ENCODE results near the gene GPR146. TPM values are rescaled to one million over a fixed set of nuclear protein-coding genes. Genes with fewer than 3 reads are reported as not detected.

GPR146 gene
- total RNA-seq, 1 donor from 2014 or later, result 1.7 TPM

DNA sequence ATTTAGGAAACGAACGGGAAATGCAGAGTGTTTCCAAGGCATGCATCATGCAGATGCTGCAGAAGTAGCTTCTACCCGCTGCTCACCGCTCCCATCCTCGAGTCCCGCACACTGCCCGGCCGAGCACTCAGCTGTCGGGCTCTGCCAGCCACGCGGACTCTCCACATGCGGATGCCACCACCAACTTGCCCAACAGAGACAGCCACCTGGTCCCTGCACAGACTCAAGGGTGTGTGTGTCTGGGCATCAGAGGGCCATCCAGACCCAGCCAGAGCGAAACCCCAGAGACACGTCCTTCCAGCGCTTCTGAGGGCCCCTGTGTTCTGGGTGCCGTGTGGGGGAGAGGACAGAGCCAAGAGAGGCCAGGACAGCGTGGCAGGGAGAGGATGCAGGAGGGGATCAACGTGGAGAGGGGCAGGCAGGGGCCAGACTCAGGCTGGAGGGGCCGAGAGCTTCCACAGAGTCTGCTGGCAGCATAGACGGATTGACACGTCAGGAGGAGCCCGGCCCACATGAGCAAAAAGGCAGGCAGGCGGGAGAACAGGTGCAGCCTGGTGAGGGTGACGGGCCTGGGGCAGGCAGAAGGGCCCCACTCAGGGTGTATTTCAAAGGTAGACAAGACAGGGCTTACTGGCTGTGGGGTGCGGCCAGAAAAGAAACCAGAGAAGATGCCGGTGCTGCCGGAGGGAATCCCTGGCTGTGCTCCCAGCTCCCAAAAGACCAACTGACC is 61.9 kb downstream of the GPR146 start:
- Histone ChIP-seq H4K20me1 (ENCODE audit: insufficient read depth, low read length) (peaks cover 74% of the 10 kb centered on the region), H2AFZ (ENCODE audit: low read depth, low read length) (no peak overlapping the region)

DNA sequence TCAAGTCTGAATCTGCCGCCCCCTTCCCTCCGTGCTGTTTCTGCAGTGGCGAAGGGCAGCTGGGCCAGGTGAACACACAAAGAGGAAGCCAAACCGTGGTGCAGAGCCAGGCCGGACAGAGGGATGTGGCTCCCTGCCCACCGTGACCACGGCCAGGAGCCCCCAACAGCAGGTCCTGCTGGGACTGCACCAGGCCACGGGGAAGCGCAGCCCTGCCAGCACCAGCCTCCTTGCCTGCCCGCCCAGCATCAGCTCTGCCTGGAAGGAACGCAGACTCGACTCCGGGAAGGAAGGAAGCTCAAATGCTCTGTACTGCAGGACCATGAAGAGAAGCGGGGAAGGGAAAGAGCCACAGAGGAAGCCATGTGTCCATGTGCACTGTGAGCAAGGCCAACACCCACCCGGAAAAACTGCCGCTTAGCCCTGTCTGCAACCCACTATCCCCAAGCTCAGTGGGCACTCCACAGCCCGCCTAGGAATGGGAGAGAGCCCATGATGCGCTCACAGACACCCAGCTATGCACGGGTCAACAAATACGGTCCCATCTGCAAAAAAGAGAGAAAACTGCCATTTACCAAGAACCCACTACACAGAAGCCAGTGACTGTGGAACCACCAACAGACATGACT is 62.6 kb downstream of the GPR146 start:
- DNase-seq (ENCODE audit: low read depth), result no peak
- H3K27ac Mint-ChIP-seq (ENCODE audit: unreplicated experiment), result no peak overlapping the region
- no peak overlapping the region for H3K4me3 ChIP-seq (ENCODE audit: insufficient read depth, low read depth, low read length)
- H3K36me3 ChIP-seq (ENCODE audit: insufficient read depth, low read length), result no peaks in the 10 kb centered on the region
- no peaks in the 10 kb centered on the region for H3K9me3 ChIP-seq (ENCODE audit: insufficient read depth, low read depth, low read length)
- H3K79me2 ChIP-seq (ENCODE audit: insufficient read depth, low read length), result peaks cover 20% of the 10 kb centered on the region
- peaks cover 8% of the 10 kb centered on the region for H3K36me3 Mint-ChIP-seq (ENCODE audit: low read depth, unreplicated experiment)
- peaks cover 3% of the 10 kb centered on the region for H3K4me1 Mint-ChIP-seq (ENCODE audit: low read depth, unreplicated experiment)
- FAIRE-seq, result no peak
- H3K4me2 ChIP-seq (ENCODE audit: low read length), result no peak overlapping the region
- no peaks in the 10 kb centered on the region for H3K9me3 Mint-ChIP-seq (ENCODE audit: unreplicated experiment)
- peaks cover 73% of the 10 kb centered on the region for H4K20me1 ChIP-seq (ENCODE audit: insufficient read depth, low read length)
- H3K9ac ChIP-seq (ENCODE audit: low read length), result no peak overlapping the region
- H3K27me3 Mint-ChIP-seq (ENCODE audit: low read depth, unreplicated experiment), result no peaks in the 10 kb centered on the region
- H3K27ac ChIP-seq (ENCODE audit: low read depth, low read length), result no peak overlapping the region
- H2AFZ ChIP-seq (ENCODE audit: low read depth, low read length), result no peak overlapping the region
- TF ChIP-seq EZH2 (IDR thresholded peaks at IDR 0.05; ENCODE audit: insufficient read depth, low read length), result no peak
- TF ChIP-seq, protein P1, sequence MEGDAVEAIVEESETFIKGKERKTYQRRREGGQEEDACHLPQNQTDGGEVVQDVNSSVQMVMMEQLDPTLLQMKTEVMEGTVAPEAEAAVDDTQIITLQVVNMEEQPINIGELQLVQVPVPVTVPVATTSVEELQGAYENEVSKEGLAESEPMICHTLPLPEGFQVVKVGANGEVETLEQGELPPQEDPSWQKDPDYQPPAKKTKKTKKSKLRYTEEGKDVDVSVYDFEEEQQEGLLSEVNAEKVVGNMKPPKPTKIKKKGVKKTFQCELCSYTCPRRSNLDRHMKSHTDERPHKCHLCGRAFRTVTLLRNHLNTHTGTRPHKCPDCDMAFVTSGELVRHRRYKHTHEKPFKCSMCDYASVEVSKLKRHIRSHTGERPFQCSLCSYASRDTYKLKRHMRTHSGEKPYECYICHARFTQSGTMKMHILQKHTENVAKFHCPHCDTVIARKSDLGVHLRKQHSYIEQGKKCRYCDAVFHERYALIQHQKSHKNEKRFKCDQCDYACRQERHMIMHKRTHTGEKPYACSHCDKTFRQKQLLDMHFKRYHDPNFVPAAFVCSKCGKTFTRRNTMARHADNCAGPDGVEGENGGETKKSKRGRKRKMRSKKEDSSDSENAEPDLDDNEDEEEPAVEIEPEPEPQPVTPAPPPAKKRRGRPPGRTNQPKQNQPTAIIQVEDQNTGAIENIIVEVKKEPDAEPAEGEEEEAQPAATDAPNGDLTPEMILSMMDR (IDR thresholded peaks at IDR 0.05; ENCODE audit: insufficient read depth, low read depth, low read length), result no peak
- no peak overlapping the region for H3K4me3 Mint-ChIP-seq (ENCODE audit: unreplicated experiment)
- no peaks in the 10 kb centered on the region for H3K27me3 ChIP-seq (ENCODE audit: insufficient read depth, low read length)
- peaks cover 5% of the 10 kb centered on the region for H3K4me1 ChIP-seq (ENCODE audit: insufficient read depth, low read length)

More for the DNA sequence above, 61.9 kb downstream of the GPR146 start:
- Histone ChIP-seq H3K9ac (ENCODE audit: low read length) (no peak overlapping the region), H3K4me1 (ENCODE audit: insufficient read depth, low read length) (peaks cover under 1% of the 10 kb centered on the region), H3K4me3 (ENCODE audit: insufficient read depth, low read depth, low read length) (no peak overlapping the region), H3K79me2 (ENCODE audit: insufficient read depth, low read length) (peaks cover 20% of the 10 kb centered on the region), H3K36me3 (ENCODE audit: insufficient read depth, low read length) (no peaks in the 10 kb centered on the region), H3K9me3 (ENCODE audit: insufficient read depth, low read depth, low read length) (no peaks in the 10 kb centered on the region), H3K4me2 (ENCODE audit: low read length) (no peak overlapping the region), H3K27ac (ENCODE audit: low read depth, low read length) (no peak overlapping the region), H3K27me3 (ENCODE audit: insufficient read depth, low read length) (no peaks in the 10 kb centered on the region)
- H3K36me3 Mint-ChIP-seq (ENCODE audit: low read depth, unreplicated experiment), result peaks cover 9% of the 10 kb centered on the region
- no peak overlapping the region for H3K27ac Mint-ChIP-seq (ENCODE audit: unreplicated experiment)
- no peaks in the 10 kb centered on the region for H3K27me3 Mint-ChIP-seq (ENCODE audit: low read depth, unreplicated experiment)
- TF ChIP-seq, protein P1 (IDR thresholded peaks at IDR 0.05; ENCODE audit: insufficient read depth, low read depth, low read length), result no peak
- TF ChIP-seq EZH2 (IDR thresholded peaks at IDR 0.05; ENCODE audit: insufficient read depth, low read length), result no peak
- no peak for FAIRE-seq
- peaks cover 3% of the 10 kb centered on the region for H3K4me1 Mint-ChIP-seq (ENCODE audit: low read depth, unreplicated experiment)
- no peak for DNase-seq (ENCODE audit: low read depth)
- no peaks in the 10 kb centered on the region for H3K9me3 Mint-ChIP-seq (ENCODE audit: unreplicated experiment)
- no peak overlapping the region for H3K4me3 Mint-ChIP-seq (ENCODE audit: unreplicated experiment)

Measured in astrocyte (in vitro differentiated cells and primary cell).